ENCODE data around the gene SEMA4B. TPM values are rescaled to one million over a fixed set of nuclear protein-coding genes. Genes with fewer than 3 reads are reported as not detected.

SEMA4B gene
- total RNA-seq, 1 donor from 2014 or later = 23.3 TPM

GRCh38 chr15:90223441-90224165 lies 22.5 kb downstream of the SEMA4B start:
- Mint-ChIP-seq H3K9me3 (ENCODE audit: unreplicated experiment) (no peaks in the 10 kb centered on the region), H3K36me3 (ENCODE audit: unreplicated experiment) (peaks cover 17% of the 10 kb centered on the region), H3K4me3 (ENCODE audit: unreplicated experiment) (no peak overlapping the region), H3K4me1 (ENCODE audit: unreplicated experiment) (peaks cover 10% of the 10 kb centered on the region), H3K27ac (ENCODE audit: unreplicated experiment) (no peak overlapping the region), H3K27me3 (ENCODE audit: unreplicated experiment) (no peaks in the 10 kb centered on the region)
- no peak for DNase-seq (ENCODE audit: extremely low spot score, unreplicated experiment)
- TF ChIP-seq CTCF (IDR thresholded peaks at IDR 0.05) = no peak

DNA sequence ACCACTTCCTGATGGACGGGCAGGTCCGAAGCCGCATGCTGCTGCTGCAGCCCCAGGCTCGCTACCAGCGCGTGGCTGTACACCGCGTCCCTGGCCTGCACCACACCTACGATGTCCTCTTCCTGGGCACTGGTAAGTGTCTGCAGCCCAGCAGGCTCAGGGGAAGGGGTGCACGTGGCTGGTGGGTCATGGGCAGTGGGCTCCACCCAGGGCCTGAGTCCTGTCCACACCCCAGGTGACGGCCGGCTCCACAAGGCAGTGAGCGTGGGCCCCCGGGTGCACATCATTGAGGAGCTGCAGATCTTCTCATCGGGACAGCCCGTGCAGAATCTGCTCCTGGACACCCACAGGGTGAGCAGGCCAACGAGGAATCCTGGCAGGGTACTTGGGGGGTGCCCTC lies 23.9 kb downstream of the SEMA4B start:
- H3K4me3 Mint-ChIP-seq (ENCODE audit: unreplicated experiment) = no peak overlapping the region

GRCh38 chr15:90225504-90226234 lies 24.5 kb downstream of the SEMA4B start:
- Mint-ChIP-seq H3K4me1 (ENCODE audit: unreplicated experiment) (peaks cover 10% of the 10 kb centered on the region), H3K27ac (ENCODE audit: unreplicated experiment) (no peak overlapping the region), H3K4me3 (ENCODE audit: unreplicated experiment) (no peak overlapping the region), H3K9me3 (ENCODE audit: unreplicated experiment) (no peaks in the 10 kb centered on the region), H3K27me3 (ENCODE audit: unreplicated experiment) (no peaks in the 10 kb centered on the region), H3K36me3 (ENCODE audit: unreplicated experiment) (peaks cover 26% of the 10 kb centered on the region)
- no peak for TF ChIP-seq CTCF (IDR thresholded peaks at IDR 0.05)
- DNase-seq (ENCODE audit: extremely low spot score, unreplicated experiment) = no peak

More for the DNA sequence above, 23.9 kb downstream of the SEMA4B start:
- peaks cover 24% of the 10 kb centered on the region for H3K36me3 Mint-ChIP-seq (ENCODE audit: unreplicated experiment)
- no peak for TF ChIP-seq CTCF (IDR thresholded peaks at IDR 0.05)
- H3K4me1 Mint-ChIP-seq (ENCODE audit: unreplicated experiment) = peaks cover 10% of the 10 kb centered on the region
- no peaks in the 10 kb centered on the region for H3K9me3 Mint-ChIP-seq (ENCODE audit: unreplicated experiment)
- H3K27me3 Mint-ChIP-seq (ENCODE audit: unreplicated experiment) = no peaks in the 10 kb centered on the region
- no peak overlapping the region for H3K27ac Mint-ChIP-seq (ENCODE audit: unreplicated experiment)
- no peak for DNase-seq (ENCODE audit: extremely low spot score, unreplicated experiment)

DNA sequence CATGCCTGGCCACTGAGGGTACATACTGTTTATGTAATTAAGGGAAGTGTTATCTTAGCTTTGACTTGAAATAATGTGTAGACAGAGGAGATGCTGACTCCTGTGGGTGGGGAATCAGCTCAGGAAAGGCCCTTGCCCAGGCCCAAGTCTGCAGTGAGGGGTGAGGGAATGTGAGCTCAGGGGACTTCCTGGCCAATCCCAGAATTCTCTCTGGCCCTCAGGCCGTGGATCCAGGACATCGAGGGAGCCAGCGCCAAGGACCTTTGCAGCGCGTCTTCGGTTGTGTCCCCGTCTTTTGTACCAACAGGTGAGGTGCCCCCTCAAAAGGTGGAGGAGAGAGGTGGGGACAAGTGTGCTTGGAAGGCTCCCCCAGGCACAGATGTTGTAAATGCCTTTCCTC lies 26.2 kb downstream of the SEMA4B start:
- no peak overlapping the region for H3K27ac Mint-ChIP-seq (ENCODE audit: unreplicated experiment)
- H3K4me3 Mint-ChIP-seq (ENCODE audit: unreplicated experiment) = no peak overlapping the region
- H3K36me3 Mint-ChIP-seq (ENCODE audit: unreplicated experiment) = peaks cover 27% of the 10 kb centered on the region
- no peaks in the 10 kb centered on the region for H3K9me3 Mint-ChIP-seq (ENCODE audit: unreplicated experiment)
- H3K4me1 Mint-ChIP-seq (ENCODE audit: unreplicated experiment) = peaks cover 2% of the 10 kb centered on the region
- DNase-seq (ENCODE audit: extremely low spot score, unreplicated experiment) = no peak
- TF ChIP-seq CTCF (IDR thresholded peaks at IDR 0.05) = no peak
- no peaks in the 10 kb centered on the region for H3K27me3 Mint-ChIP-seq (ENCODE audit: unreplicated experiment)

Measured in osteocyte (in vitro differentiated cells).